IPS-20b (cell line): Measurements from ENCODE around the gene NRP1.
"Not testable (repeated sequence)": the region's sequence is repeated elsewhere in the genome, so short reads cannot be mapped to it uniquely, and the experiment has no call there.

Source experiments
- H3K27ac ChIP-seq: one replicate; pipeline ENCODE4 v1.5.1; 2013; ENCODE audit warnings: low read length
- H3K27me3 ChIP-seq: 2 replicates; pipeline ENCODE4 v1.6.1; 2013; ENCODE audit warnings: mild to moderate bottlenecking, low read length, inconsistent platforms; ENCODE audit not compliant: insufficient read depth
- H3K36me3 ChIP-seq: 2 replicates; pipeline ENCODE4 v1.6.1; 2013; ENCODE audit warnings: low read depth, mild to moderate bottlenecking, inconsistent platforms, low read length, moderate library complexity; ENCODE audit not compliant: insufficient read depth
- H3K4me1 ChIP-seq: 2 replicates; pipeline ENCODE4 v1.6.1; 2013; ENCODE audit warnings: mild to moderate bottlenecking, control low read depth, inconsistent platforms, low read length, moderate library complexity; ENCODE audit not compliant: insufficient read depth
- H3K4me3 ChIP-seq: 2 replicates; pipeline ENCODE4 v1.5.1; 2013; ENCODE audit warnings: mild to moderate bottlenecking, low read length, inconsistent platforms
- H3K9ac ChIP-seq: 2 replicates; pipeline ENCODE4 v1.6.1; 2013; ENCODE audit warnings: low read depth, mild to moderate bottlenecking, inconsistent platforms, low read length, moderate library complexity
- H3K9me3 ChIP-seq: 2 replicates; pipeline ENCODE4 v1.6.1; 2013; ENCODE audit warnings: mild to moderate bottlenecking, low read depth, low read length, inconsistent platforms; ENCODE audit not compliant: insufficient read depth

Gene NRP1

DNA sequence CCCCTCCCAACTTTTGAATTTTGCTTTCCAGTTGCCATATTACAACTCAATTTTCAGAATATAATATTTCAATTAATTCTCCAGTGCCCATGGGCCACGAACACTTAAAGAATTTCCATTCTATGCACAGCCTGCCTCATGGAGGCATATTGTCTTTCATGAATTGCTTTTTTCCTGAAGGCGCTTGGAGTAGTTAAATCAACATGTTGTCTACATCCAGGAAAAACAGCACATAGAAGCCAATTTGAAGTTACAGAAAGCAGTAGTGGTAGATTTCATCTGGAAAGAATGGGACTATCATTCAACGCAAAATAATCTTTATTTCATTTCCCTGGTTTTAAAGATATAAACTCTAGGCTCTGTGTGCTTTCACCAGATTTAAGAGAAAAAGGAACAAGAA lies 106.0 kb downstream of the NRP1 start:
- no peak overlapping the region for H3K4me3 ChIP-seq
- H3K27ac ChIP-seq: no peak overlapping the region
- no peaks in the 10 kb centered on the region for H3K36me3 ChIP-seq
- peaks cover 12% of the 10 kb centered on the region; the same call in 1 of the 2 replicates for H3K4me1 ChIP-seq
- no peaks in the 10 kb centered on the region for H3K27me3 ChIP-seq
- no peaks in the 10 kb centered on the region for H3K9me3 ChIP-seq
- H3K9ac ChIP-seq: no peak overlapping the region

DNA sequence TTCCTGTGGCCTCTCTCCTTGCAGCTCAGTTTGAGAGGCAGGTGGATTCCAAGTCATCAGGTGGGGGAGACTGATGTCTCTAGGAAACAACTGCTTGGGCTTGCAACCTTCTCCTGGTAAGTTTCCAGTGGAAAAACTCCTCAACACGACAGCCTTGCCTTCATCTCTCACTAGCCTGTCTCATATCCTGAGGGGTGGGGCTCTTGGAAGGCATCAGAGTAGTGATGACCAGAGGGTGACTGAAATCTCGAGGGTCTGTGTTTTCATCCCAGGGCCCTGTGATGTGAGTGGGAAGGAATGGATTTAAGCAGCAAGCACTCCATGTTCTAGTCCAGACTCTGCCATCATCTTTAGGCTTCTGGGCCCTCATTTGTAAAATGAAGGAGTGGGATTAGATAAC lies 107.0 kb downstream of the NRP1 start:
- Histone ChIP-seq H3K4me3 (no peak overlapping the region), H3K9me3 (no peaks in the 10 kb centered on the region), H3K4me1 (peaks cover 12% of the 10 kb centered on the region; the same call in 1 of the 2 replicates), H3K27me3 (no peaks in the 10 kb centered on the region), H3K27ac (no peak overlapping the region), H3K36me3 (no peaks in the 10 kb centered on the region), H3K9ac (no peak overlapping the region)

DNA sequence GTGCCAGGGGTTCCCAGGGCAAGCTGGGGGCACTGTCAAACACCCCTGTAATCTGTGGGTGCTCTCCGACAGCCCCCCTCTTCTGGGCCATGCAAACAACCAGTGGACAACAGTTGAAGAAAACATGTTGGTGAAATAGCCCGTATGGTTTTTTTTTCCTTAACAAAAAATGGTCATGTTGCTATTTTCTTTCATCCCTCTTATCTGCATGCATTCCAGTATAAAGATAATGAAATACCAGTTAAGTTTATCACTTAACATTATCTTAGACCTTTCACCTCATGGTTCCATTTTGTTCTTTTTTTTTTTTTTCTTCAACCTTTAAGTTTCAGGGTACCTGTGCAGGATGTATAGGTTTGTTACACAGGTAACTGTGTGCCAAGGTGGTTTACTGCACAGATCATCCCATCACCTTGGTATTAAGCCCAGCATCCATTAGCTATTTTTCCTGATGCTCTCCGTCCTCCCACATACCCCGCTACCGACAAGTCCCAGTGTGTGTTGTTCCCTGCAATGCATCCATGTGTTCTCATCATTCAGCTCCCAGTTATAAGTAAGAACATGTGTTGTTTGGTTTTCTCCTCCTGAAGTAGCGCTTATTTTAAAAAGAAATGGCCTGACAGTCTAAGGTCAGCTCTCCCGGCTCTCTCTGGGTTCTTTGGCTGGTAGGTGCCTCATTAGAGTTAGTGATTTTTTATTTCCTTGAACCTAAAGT lies 110.1 kb downstream of the NRP1 start:
- peaks cover 6% of the 10 kb centered on the region; the same call in 1 of the 2 replicates for H3K4me1 ChIP-seq
- no peaks in the 10 kb centered on the region for H3K36me3 ChIP-seq
- no peaks in the 10 kb centered on the region for H3K9me3 ChIP-seq
- no peaks in the 10 kb centered on the region for H3K27me3 ChIP-seq
- H3K4me3 ChIP-seq: no peak overlapping the region
- H3K27ac ChIP-seq: no peak overlapping the region
- no peak overlapping the region for H3K9ac ChIP-seq

DNA sequence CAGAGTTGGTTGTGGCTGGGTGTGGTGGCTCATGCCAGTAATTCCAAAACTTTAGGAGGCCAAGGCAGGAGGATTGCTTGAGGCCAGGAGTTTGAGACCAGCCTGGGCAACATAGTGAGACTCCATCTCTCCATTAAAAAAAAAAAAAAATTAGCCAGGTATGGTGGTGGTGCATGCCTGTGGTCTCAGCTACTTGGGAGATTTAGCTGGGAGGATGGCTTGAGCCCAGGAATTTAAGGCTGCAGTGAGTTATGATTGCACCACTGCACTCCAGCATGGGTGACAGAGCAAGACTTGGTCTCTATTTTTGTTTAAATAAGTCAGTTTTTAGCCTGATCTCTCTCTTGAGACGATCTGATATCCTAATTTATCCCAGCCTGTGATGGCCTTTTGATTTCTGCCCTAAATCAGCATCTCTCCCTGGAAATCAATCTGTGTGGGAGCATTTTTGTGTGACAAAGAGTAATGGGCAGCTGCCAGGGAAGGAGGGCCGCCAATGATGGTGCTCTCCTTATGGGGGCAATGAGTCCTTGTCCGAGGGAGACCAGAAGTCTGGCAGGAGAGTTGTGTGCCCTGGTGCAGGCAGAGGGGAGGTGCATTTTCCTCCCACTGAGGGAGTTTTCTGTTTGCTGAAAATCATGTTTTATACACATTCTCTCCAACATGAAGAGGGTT lies 111.0 kb downstream of the NRP1 start:
- Histone ChIP-seq H3K36me3 (no peaks in the 10 kb centered on the region), H3K4me1 (no peaks in the 10 kb centered on the region), H3K27ac (no peak overlapping the region), H3K27me3 (no peaks in the 10 kb centered on the region), H3K9ac (no peak overlapping the region), H3K4me3 (no peak overlapping the region), H3K9me3 (no peaks in the 10 kb centered on the region)

DNA sequence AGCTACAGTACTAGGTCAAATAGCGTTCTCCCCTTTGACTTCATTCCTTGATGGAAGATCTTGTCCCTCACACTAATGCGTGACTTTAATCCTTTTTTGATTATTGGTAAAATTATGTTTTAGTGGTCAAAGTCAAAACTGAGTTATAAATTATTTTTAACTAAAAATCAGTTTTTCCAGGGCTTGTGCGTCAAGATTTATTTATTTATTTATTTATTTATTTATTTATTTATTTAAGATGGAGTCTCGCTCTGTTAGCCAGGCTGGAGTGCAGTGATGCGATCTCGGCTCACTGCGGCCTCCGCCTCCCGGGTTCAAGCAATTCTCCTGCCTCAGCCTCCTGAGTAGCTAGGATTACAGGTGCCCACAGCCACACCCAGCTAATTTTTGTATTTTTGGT lies 112.2 kb downstream of the NRP1 start:
- not testable (repeated sequence) for H3K36me3 ChIP-seq, H3K9ac ChIP-seq, H3K4me3 ChIP-seq, H3K9me3 ChIP-seq, H3K4me1 ChIP-seq, H3K27ac ChIP-seq, H3K27me3 ChIP-seq

DNA sequence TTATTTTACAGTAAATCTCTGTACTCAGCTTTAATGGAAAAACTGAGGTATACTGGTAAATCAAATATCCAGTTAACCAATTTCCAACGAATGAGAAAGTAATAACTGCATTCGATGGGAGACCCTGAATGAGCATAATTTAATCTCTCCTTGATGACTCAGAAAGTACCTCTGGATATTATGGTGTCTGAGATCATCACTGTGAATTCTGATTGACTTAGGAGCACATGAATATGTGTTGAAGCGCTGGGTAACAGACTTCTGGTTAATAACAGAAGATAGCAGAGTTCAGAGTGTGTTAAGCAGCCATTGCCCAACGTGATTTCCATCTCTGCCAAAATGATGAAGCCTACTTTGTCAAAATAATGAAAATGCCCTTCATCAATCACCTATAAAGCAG lies 116.6 kb downstream of the NRP1 start:
- Histone ChIP-seq H3K4me1 (no peaks in the 10 kb centered on the region), H3K27me3 (no peaks in the 10 kb centered on the region), H3K27ac (no peak overlapping the region), H3K36me3 (no peaks in the 10 kb centered on the region), H3K4me3 (no peak overlapping the region), H3K9me3 (no peaks in the 10 kb centered on the region), H3K9ac (no peak overlapping the region)

DNA sequence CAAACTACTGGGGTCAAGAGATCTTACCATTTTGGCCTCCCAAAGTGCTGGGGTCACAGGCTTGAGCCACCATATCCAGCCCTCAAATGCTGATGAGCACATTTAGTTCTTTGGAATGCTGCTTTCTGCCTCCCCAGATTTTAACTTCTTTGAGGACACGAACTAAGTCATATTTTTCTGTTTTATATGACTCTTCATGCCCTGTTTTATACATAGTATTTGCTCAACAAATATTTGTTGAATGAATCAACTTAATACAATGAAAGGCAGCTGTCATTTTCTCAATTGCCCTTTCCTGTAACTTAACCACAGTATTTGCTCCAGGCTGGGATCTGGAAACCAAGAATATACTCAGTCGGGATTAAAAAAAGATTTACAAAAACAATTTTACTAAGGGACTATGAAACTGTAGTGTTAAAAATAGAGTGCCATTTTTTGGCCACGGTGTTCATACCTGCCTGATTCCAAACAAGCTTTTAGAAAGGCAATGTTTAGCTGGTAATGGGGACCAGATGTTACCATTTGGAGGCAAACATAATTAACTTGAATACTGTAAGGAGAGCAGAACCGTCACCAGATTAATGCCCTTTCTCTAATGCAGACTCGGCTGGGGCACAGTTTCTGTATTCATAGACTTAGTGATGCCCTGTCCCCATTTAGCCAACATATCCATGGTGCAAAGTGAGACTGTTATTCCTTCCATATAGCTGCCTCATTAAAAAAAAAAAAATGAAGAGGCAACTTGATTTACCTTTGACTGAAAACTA lies 117.6 kb downstream of the NRP1 start:
- Histone ChIP-seq H3K9ac (no peak overlapping the region), H3K27me3 (no peaks in the 10 kb centered on the region), H3K4me3 (no peak overlapping the region), H3K4me1 (no peaks in the 10 kb centered on the region), H3K9me3 (no peaks in the 10 kb centered on the region), H3K27ac (no peak overlapping the region), H3K36me3 (no peaks in the 10 kb centered on the region)

DNA sequence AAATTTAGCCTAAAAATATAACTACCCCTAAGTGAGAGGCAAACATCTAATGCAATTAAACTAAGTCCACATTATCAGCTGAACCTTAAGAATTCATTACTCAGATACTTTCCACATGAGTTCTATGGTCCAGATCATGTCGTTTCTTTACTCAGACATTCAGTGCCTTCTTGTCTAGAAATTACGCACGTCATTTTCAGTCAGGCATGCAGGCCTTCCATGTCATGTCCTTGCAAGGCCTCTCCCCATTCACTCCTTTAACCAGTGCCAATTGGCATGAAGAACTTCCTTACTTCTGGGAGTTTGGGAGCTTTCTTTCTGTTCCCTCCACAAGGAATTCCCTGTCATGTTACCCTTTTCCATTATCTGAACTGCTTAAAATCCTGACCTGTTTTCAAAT lies 118.8 kb downstream of the NRP1 start:
- Histone ChIP-seq H3K9me3 (no peaks in the 10 kb centered on the region), H3K4me3 (no peak overlapping the region), H3K27ac (no peak overlapping the region), H3K27me3 (no peaks in the 10 kb centered on the region), H3K4me1 (no peaks in the 10 kb centered on the region), H3K36me3 (no peaks in the 10 kb centered on the region), H3K9ac (no peak overlapping the region)

DNA sequence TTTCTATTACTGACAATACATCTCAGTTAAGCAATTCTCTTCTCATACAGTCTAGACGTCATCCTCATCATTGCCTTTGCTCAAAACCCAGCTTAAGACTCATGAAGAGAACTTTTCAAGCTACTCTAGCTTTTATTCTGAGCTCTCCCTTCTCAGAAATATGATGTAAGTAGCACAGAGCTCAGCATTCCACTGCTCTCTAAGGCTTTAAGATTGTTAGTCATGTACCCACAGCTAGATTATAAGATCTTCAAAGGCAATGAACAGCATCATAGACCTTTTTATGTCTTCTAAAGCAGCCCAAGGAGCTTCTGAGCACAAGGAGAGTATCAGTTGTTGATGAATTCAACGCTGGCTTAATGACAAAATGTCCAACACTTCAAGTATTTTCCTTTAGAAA lies 119.3 kb downstream of the NRP1 start:
- H3K27me3 ChIP-seq: no peaks in the 10 kb centered on the region
- no peaks in the 10 kb centered on the region for H3K9me3 ChIP-seq
- no peak overlapping the region for H3K27ac ChIP-seq
- no peak overlapping the region for H3K4me3 ChIP-seq
- H3K9ac ChIP-seq: no peak overlapping the region
- H3K36me3 ChIP-seq: no peaks in the 10 kb centered on the region
- H3K4me1 ChIP-seq: no peaks in the 10 kb centered on the region

DNA sequence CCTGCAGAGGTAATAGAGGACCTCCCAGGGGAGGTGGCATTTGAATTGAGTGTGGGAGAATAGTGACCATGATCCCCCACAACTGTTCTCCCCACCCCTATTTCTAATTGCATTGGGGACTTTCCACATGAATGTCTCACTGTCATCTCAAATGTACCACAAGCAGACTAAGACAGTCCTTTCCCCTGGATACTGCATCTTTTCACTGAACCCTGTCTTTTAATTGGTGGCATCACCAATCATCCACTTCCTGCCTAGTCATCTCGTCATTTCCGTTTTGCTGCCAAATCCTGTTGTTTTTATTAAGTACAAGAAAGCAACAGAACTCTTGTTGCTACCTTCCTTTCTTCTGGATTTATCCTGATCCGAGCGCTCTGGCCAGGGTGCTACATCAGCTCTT lies 120.3 kb downstream of the NRP1 start:
- no peak overlapping the region for H3K4me3 ChIP-seq
- H3K4me1 ChIP-seq: no peaks in the 10 kb centered on the region
- H3K36me3 ChIP-seq: no peaks in the 10 kb centered on the region
- H3K27me3 ChIP-seq: no peaks in the 10 kb centered on the region
- H3K9me3 ChIP-seq: no peaks in the 10 kb centered on the region
- no peak overlapping the region for H3K27ac ChIP-seq
- H3K9ac ChIP-seq: no peak overlapping the region

DNA sequence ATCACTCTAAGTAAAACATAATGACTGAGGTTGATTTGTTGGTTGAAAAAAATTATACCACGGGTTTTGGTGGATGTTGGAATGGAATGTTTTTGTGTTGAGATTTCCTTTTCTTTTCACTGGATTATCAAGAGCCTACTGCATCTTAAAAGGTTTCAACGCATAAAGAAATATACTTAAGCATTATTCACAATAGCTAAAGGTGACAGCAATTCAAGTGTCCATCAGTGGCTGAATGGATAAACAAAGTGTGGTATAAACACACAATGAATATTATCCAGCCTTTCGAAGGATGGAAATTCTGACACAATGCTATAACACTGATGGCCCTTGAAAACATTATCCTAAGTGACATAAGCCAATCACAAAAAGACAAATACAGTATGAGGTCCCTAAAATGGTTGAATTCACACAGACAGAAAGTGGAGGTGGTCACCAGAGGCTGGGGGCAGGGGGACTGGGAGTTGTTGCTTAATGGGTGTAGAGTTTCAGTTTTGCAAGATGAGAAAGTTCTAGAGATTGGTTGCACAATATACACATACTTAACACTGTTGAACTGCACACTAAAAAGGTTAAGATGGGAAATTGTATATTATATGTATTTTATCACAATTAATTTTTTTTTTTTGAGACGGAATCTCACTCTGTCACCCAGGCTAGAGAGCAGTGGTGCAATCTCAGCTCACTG lies 122.3 kb downstream of the NRP1 start:
- no peaks in the 10 kb centered on the region for H3K4me1 ChIP-seq
- no peak overlapping the region for H3K27ac ChIP-seq
- H3K9ac ChIP-seq: no peak overlapping the region
- no peaks in the 10 kb centered on the region for H3K9me3 ChIP-seq
- H3K4me3 ChIP-seq: no peak overlapping the region
- no peaks in the 10 kb centered on the region for H3K27me3 ChIP-seq
- H3K36me3 ChIP-seq: no peaks in the 10 kb centered on the region
